Mesothelial cell of epicardium (in vitro differentiated cells): ENCODE data around the gene RAC2. TPM values are rescaled to one million over a fixed set of nuclear protein-coding genes. Genes with fewer than 3 reads are reported as not detected.

Experiments
- DNase-seq, 2 experiments: peaks; one replicate each; pipeline ENCODE4 v3.0.0; 2021; ENCODE audit warnings: low spot score in 2 of 2; ENCODE audit not compliant: unreplicated experiment in 2 of 2
- H3K27ac Mint-ChIP-seq: 2 replicates; pipeline ENCODE4 v1.8.0; 2021; ENCODE audit warnings: mixed read lengths
- H3K27me3 Mint-ChIP-seq: 2 replicates; pipeline ENCODE4 v1.8.0; 2021; ENCODE audit warnings: low read depth, mixed read lengths
- H3K36me3 Mint-ChIP-seq: 2 replicates; pipeline ENCODE4 v1.8.0; 2021; ENCODE audit warnings: mixed read lengths
- H3K4me1 Mint-ChIP-seq: 2 replicates; pipeline ENCODE4 v1.8.0; 2021; ENCODE audit warnings: mixed read lengths
- H3K4me3 Mint-ChIP-seq: 2 replicates; pipeline ENCODE4 v1.8.0; 2021; ENCODE audit warnings: mild to moderate bottlenecking, moderate library complexity, mixed read lengths
- H3K9me3 Mint-ChIP-seq: 2 replicates; pipeline ENCODE4 v1.8.0; 2021; ENCODE audit warnings: mixed read lengths
- total RNA-seq: library from RNA; stranded (reverse); gene quantifications from 3 replicates; pipeline ENCODE4 v1.2.1, GENCODE V29; 2021
- TF ChIP-seq, protein P1 (sequence below): fragments of 200-600 bp; sonication (generic); IDR thresholded peaks from one replicate; pipeline ENCODE4 v1.5.0; 2021; ENCODE audit warnings: antibody characterized with exemption; ENCODE audit not compliant: unreplicated experiment

The RAC2 gene
- total RNA-seq, 1 donor from 2014 or later: 6.4 TPM

DNA sequence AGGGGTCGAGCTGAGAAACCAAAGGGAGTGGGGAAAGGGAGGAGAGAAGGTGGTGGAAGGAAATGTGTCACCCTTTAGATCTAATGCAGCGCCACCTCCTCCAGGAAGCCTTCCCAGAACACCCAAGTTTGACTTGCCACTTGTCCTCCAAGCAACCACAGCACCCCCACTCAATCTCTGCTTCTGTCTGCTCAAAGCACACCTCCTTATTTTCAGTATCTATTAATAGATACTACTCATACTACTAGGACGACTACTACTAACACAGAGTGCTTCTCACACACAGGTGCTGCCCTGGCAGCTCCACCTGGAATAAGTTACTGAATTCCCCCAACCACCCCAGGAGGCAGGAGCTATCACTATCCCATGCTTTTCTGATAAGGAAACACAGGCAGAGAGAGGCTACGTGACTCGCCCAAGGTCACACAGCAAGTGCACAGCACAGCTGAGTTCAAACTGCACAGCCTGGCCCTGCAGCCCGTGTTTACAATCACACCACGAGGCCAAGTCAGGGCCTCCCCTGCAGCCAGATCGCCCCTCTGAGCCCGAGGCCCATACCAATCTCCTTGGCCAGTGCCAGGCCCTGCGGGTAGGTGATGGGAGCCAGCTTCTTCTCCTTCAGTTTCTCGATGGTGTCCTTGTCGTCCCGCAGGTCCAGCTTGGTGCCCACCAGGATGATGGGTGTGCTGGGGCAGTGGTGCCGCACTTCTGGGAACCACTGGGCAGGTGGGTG, 13.2 kb downstream of the RAC2 start:
- no peak overlapping the region for H3K4me3 Mint-ChIP-seq
- no peaks in the 10 kb centered on the region for H3K36me3 Mint-ChIP-seq
- TF ChIP-seq, protein P1, sequence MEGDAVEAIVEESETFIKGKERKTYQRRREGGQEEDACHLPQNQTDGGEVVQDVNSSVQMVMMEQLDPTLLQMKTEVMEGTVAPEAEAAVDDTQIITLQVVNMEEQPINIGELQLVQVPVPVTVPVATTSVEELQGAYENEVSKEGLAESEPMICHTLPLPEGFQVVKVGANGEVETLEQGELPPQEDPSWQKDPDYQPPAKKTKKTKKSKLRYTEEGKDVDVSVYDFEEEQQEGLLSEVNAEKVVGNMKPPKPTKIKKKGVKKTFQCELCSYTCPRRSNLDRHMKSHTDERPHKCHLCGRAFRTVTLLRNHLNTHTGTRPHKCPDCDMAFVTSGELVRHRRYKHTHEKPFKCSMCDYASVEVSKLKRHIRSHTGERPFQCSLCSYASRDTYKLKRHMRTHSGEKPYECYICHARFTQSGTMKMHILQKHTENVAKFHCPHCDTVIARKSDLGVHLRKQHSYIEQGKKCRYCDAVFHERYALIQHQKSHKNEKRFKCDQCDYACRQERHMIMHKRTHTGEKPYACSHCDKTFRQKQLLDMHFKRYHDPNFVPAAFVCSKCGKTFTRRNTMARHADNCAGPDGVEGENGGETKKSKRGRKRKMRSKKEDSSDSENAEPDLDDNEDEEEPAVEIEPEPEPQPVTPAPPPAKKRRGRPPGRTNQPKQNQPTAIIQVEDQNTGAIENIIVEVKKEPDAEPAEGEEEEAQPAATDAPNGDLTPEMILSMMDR: no peak
- no peak for DNase-seq
- H3K27me3 Mint-ChIP-seq: peaks cover 3% of the 10 kb centered on the region
- no peak overlapping the region for H3K27ac Mint-ChIP-seq
- peaks cover 15% of the 10 kb centered on the region for H3K4me1 Mint-ChIP-seq
- no peaks in the 10 kb centered on the region for H3K9me3 Mint-ChIP-seq

DNA sequence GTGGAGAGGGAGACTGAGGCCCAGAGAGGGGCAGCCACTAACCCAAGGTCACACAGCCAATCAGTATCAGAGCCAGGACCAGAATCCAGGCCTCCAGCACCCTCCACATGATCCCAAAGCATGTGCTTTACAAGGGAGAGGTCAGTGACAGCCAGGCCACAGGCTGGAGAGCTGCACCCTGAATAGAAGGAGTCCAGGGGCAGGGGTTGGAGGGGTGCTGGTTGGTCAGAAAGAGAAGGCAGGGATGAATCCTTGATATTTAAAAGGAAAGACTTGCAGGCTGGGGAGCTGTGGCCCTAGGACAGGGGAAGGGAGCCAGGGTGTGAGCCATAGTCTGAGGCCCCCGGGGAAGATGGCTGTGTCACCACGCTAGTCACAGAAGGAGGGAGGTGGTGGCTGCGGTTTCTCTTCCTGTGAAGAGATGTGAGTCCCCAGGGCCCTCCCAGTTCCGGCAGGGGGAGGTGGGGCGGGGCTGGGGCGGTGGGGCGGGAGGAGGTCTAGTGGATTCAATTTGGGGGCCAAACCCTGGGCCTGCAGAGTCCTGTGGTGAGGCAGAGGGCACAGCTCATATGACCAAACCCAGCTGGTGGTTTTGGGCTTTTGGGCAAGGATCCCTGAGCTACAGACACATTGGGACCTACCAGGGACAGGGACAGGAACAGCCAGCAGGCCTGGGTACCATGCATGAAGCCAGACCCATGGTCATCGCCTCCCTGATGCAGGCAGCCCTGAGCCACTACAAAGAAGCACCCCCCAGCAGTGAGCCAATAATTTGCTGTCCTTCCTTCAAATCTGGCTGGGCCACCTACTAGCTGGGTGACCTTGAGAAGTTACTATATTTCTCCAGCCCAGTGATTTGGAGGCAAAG, 14.0 kb downstream of the RAC2 start:
- Mint-ChIP-seq H3K9me3 (no peaks in the 10 kb centered on the region), H3K27ac (no peak overlapping the region), H3K4me1 (peaks cover 15% of the 10 kb centered on the region), H3K36me3 (no peaks in the 10 kb centered on the region), H3K27me3 (peaks cover 8% of the 10 kb centered on the region), H3K4me3 (no peak overlapping the region)
- TF ChIP-seq, protein P1: no peak
- no peak for DNase-seq

DNA sequence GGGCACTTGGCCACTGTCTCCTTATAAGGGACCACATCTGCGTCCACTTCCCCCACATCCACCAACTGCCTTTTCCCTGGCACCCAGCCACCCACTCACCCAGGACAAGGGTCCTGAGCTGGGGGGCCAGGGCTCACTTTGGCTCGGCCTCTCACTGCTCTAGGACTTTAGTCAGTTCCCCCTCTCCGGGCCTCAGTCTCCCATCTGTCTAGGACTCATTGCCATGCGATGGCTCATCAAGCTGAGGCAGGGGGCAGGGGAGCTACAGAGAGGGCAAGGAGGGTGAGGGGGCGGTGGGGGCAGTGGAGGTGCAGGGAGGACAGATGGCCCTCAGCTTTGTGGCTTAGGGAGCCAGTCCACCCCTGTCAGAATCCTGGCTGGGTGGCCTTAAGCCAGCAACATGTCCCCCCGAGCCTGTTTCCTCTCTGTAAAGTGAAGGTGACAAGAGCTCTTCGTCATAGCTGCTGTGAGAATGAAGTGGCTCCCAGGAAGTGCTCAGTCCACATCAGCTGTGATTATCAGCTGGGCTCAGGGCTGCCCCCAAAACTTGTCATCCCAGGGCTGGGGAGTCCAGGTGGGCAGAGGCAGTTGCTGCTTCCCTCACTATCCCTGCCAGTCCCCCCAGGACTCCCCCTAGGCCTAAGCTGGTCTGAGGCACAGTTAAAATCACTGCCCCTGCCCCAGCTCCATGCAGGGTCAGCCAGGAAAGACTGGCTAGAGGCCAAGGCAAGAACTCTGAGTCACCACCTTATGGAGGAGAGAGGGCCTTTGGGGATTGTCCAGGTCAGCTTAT, 14.9 kb downstream of the RAC2 start:
- Mint-ChIP-seq H3K27ac (no peak overlapping the region), H3K4me1 (peaks cover 15% of the 10 kb centered on the region), H3K9me3 (no peaks in the 10 kb centered on the region), H3K36me3 (no peaks in the 10 kb centered on the region), H3K4me3 (no peak overlapping the region), H3K27me3 (peaks cover 10% of the 10 kb centered on the region)
- TF ChIP-seq, protein P1: no peak
- DNase-seq: no peak

DNA sequence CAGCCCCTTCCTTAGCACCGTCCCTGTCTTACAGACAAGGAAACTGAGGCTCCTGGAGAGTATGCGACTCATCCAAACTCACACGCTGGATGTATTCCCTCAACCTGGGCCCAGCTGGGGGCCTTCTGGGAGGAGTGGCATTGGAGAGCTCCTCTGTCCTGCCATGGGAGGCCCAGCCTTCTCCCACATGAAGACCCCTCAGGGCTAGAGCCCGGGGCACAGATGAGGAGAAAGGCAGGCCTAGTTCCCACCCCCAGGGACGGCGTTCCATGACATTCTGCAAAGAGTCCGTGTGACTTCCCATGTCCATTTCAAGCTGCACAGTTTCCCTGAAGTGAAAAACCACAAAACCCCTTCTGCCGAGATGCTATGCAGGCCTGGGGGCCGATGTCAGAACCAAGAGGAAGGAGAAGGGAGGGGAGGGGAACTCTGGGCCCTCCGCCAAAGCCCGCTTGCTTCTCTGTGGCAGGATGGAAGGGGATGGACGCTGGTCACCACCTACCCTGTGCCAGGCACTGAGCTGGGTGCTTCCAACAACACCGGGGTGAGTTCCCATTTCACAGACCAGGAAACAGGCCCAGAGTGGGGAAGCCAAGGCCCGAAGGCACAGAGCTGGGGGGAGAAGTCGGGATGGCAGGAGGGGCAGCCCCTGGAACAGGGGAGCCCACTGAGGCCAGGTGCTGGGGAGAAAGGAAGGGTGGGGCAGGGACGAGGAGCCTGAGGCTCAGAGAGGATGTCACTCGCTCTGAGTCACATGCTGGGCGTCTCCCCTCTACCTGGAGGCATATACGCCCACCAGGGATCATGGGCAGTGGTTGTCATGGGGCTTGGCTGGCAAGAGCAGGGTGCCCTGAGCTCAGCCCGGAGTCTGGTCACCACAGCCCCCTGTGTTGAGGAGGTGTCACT, 15.7 kb downstream of the RAC2 start:
- Mint-ChIP-seq H3K27ac (peak overlapping the region; percentile 26), H3K27me3 (peaks cover 11% of the 10 kb centered on the region), H3K36me3 (no peaks in the 10 kb centered on the region), H3K9me3 (no peaks in the 10 kb centered on the region), H3K4me3 (no peak overlapping the region), H3K4me1 (peaks cover 15% of the 10 kb centered on the region)
- no peak for DNase-seq
- TF ChIP-seq, protein P1: no peak

DNA sequence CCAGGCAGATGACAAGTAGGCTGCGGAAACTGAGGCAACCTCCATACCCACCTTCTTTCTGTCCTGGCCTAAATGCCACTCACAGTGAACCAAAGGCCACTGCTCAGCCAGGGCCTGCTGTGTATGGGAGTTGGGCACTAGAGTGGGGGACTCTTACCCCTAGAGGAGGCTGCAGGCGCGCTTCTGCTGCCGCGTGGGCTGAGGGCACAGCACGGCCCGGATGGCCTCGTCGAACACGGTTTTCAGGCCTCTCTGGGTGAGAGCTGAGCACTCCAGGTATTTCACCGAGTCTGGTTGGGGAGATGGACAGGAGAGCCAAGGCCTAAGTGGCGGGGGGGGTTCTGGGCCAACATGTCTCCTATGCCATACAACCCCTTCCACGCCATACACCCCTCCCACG, 17.6 kb downstream of the RAC2 start:
- no peak for DNase-seq
- H3K36me3 Mint-ChIP-seq: no peaks in the 10 kb centered on the region
- no peaks in the 10 kb centered on the region for H3K9me3 Mint-ChIP-seq
- peaks cover 15% of the 10 kb centered on the region for H3K4me1 Mint-ChIP-seq
- no peak overlapping the region for H3K27ac Mint-ChIP-seq
- TF ChIP-seq, protein P1: no peak
- H3K4me3 Mint-ChIP-seq: no peak overlapping the region
- H3K27me3 Mint-ChIP-seq: peaks cover 11% of the 10 kb centered on the region
